Activated T-cell treated with anti-CD3 and anti-CD28 coated beads for 4 hours (primary cell): Measurements from ENCODE around the gene TRIM9.
A peak's percentile ranks its signal among the peaks of the same experiment; 100 is the strongest.

Source experiments
- DNase-seq: peaks from one replicate; pipeline ENCODE4 v3.0.0-alpha.2; 2020

Gene TRIM9

DNA sequence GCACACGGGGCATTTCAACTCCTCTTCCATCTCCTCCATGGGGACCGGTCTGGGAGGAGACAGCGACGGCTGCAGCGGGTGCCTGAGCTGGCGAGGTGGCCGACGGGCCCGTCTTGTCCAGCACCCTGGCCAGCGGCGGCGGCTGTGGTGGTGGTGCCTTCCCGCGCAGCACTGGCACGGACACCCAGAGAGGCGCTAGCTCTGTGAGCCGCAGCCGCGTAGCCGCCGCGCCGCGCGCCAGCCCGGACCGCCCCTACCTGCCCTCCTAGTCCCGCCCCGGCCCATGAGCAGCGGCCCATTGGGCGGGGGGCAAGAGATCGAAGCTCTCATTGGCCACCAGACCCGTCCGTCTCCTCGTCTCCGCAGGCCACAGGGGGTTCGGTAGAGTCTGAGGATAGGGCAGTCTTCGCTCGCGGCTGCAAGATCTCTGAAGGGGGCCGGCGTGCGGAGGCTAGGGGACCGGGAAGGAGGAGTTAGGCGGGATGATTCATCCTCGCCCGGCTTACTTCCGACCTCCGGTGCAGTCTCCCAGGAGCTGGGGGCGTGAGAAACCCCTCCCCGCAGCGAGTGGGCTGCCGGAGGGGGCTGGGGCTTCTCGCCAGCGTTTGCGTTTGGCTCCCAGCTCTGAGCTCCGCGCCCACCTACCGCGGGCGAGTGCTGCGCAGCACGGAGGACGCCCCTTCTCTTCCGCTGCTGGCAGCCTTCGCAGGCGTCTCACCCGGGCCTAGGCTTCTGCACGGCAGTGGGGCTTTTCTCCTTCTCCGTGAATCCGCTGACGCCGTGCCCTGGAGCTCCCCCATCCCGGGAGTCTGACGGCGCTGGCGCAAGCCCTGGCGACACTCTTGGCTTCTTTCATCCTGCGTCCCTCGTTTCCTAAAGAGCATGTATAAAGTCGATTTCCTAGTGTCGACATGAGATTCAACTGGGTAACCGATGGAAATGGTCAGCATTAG, at the start of gene TRIM9:
Gene TRIM9 (minus strand): TSS at position 205 of the 953 bp plus-strand sequence. CDS start 166 bp downstream, at position 39.
- peak; percentile 77 for DNase-seq

DNA sequence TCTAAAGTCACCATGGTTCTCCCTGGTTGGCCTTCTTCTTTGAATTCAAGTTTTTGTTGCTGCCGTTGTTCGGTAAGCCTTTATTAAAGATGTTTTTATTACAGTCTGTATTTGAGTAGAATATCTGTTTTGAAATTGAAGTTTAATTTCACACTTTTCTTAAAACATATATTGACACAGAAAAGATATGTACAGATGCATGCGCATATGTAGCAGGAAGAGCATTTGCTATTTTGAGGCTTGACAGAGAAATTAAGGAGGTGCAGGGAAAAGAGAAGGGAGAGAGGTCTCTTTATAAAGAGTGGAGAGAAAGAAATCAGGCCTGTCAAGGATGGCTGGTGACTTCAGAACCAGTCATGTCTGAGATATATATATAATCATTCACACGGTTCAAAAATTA, 46.0 kb upstream of the TRIM9 start:
- no peak for DNase-seq

DNA sequence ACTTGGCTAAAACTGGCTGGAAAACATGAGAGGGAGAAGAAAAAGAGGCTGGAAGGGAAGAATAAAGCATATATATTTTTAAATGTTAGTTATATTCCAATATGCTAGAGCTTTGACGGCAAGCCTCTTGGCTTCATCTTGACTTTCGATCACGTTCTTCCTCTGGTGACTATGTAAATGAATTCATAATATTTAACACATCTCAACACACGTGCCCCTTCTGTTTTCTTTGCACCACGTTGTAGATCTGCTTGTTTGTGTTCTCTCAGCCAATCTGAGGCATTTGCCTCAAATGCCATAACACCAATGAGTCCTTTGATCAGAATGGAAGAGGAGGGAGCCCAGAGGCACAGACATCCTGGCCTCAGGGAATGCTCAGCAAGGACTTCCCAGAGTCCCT, 45.4 kb upstream of the TRIM9 start:
- DNase-seq: no peak

DNA sequence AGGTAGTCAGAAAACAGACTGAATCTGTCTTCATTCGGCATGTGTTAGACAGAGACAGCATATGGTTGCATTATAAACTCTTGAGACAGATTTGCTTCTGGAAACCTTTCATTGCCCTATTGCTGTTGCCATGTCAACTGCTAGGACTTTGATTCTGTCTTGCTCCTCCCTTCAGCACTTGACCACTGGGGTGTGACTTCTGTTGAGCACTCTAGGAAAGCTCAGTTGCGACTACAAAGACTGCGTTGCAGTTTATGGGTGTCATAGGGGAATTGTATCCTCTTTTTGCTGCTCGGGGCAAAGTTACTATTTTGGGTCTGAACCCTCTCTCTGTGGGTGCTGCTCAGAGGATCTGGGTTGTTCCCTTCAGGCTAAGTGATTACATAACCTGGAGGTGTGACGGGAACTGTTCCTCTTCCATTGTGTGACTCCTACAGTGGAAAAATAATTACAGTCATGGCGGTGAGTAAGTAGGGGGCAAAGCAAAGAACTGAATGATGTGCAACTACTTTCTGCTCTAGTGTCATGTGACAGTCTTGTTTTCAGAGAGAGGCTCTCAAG, 44.3 kb upstream of the TRIM9 start:
- DNase-seq: no peak

DNA sequence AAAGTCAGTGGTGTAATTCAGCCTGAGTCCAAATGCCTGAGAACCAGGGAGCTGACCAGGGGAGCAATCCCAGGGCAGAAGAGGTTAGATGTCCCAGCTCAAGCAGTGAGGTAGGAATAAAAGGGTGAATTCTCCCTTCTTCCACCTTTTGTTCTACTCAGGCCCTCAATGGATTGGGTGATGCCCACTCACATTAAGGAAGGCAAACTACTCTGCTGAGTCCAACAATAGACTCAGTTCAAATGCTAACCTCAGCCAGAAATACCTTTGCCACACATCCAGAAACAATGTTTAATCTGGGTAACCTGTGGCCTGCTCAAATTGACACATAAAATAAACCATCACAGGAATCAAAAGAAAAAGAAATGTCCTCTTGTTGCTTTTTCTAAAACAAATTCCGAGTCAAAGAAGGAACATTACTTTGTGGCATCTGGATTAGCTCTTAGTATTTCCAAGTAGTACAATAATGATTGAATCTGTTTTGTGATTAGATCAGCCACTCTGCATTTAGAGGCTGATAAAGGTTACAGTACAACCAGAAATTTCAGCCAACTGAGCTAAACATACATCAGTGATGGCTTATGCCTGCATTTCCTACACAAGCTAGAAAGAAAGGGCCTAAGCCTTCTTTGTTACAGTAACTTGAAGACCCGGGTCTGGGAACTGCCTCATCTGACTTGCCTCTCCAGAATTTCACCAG, 43.6 kb upstream of the TRIM9 start:
- no peak for DNase-seq

DNA sequence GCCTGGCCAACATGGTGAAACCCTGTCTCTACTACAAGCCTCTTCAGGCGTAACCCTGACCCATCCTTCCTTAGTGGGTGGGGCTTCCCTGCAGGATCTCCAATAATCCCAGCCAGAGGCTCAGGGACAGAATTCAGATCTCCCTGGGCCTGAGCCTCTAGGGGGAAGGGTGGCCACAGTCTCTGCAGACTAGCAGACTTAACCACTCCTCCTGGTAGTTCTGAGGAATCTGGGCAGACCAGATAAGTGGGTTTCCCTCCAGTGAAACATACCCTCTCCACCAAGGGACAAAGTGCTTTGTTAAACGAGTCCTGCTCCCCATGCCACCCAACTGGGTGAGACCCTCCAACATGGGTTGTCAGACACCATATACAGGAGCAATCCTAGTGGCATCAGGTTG, 36.6 kb upstream of the TRIM9 start:
- DNase-seq: no peak

DNA sequence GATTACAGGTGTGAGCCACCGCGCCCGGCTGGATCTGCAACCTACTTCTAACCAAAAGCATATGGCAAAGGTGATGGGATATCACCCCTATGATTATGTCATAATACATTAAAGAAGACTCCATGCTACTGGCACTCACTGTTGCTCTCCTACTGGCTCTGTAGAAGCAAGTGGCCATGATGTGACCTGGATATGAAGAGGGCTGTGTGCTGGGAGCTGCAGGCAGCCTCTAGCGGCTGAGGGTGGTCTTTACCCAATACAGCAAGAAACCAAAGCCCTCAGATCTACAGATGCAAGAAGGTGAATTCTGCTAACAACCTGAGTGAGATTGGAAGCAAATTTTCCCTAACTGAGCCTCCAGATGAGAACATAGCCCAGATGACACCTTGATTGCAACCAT, 34.2 kb upstream of the TRIM9 start:
- DNase-seq: no peak

DNA sequence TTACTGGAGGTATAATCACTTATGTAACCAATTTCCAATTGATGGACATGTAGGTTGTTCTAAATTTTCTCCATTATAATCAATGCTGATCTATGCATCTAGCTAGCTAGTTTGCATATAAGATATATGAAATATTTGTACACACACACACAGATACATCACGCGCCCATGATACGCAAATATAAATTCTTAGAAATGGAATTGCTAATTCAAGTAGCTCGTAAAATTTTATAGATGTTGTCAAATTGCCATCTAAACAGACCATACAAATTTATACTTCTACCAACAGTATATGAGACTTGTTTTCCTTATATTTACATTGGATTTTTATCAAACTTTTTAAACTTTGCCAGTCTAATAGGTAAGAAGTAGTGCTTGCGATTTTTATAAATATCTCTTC, 29.1 kb upstream of the TRIM9 start:
- no peak for DNase-seq

DNA sequence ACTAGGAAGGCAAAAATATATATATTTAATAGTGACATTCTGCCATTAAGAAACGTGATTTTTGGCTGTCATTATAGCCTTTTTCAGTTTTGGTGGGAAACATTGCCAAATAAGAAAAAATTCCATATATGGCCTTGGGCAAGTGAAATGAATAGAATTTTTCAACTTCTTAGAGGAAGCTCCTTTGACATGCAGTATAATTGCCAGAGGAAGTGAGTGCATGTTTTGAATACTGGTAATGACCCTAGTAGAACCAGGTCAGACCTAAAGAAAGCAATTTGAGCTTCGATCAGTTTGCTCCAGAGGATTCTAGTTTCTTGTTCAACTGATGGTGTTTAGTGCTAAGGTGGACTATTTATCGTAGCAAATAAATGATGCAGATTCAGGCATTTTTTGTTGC, 26.2 kb upstream of the TRIM9 start:
- no peak for DNase-seq

DNA sequence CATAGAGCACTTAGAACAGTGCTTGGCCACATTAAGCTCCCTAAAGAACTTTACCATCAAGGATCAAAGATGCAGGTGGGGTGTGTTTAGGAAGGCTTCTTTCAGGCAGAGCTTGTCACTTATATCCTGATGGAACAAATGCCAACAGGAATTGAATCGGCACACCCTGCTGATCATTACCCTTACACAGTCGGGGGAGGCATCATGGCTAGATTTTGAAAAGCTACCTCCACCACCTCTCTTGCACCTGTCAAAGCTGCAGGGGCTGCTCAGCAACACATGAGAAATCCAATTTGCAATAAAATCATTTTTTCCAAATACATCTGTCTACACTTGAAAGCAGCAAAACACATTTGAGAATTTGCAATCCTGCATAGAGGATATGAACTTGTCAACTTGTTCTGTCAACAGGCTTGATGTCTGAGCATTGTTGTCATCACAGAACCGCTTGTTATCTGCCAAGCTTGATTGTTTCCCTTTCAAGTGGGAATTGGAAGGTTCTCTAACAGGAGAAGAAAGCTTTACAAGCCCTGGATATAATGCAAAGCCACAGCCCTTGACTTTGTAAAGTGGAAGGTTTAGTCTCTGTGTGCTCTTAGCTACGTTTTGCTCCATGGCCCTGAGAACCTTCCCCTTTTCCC, 24.6 kb upstream of the TRIM9 start:
- DNase-seq: no peak

DNA sequence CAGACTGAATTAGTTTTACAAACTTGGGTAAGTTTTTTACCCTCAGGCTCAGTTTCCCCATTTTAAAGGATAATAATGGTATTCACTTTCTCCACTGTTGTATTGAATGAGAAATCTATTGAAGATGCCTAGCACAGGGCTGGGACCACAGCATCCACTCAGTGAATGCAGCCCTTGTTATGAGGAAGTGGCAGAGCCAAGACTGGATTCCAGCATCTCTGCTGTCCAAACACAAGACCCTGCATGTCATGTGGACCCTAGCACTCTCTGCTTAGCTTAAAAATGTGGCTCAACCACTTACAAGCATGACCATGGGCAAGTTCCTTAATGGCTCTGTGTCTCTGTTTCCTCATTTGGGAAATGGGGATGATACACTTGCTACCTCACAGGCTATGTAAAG, 24.1 kb upstream of the TRIM9 start:
- no peak for DNase-seq

DNA sequence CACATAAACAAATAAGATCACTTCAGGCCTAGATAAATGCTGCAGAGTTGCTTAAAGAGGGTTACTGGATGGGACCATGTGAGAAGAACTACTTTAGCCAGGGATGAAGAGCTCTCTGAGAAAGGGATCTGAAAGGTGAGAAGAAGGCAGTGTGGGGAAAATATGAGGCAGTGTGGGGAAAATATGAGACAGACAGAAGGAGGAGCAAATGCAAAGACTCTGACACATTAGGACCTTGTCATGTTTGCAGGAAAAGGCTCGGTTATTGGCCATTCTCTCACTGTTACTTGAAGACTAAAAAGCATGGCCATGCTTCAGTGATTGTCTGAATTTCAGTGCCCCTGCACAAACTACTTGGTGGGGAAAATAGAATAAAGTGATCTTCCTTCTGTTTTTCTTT, 22.7 kb upstream of the TRIM9 start:
- DNase-seq: no peak

DNA sequence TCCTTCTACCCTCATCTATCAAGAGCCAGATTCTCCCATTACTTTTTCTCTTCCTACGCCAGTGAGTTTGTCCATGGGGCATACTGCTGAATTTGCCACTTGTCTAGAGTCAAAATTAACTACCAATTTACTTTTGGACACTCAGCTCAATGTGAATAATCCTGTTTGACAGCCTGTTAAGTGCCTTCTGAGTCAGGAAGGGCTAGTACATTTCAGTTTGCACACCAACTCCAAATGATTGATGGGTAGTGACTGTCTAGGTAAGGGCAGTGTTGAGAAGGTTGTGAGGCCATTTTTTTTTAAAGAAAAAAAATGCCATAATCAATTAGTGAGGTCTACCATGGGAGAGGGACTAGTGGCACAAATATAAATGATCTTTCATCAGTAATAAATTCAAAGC, 21.8 kb upstream of the TRIM9 start:
- DNase-seq: no peak

DNA sequence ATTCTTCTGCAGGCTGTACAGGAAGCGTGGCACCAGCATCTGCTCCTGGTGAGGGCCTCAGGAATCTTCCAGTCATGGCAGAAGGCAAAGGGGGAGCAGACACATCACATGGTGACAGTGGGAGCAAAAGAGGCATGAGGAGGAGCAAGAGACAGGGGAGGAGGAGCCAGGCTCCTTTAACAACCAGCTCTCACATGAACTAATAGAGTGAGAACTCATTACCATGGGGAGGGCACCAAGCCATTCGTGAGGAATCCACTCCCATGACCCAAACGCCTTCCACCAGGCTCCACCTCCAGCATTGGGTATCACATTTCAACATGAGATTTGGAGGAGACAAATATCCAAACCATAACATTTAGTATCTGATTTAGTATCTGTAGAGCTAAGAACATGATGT, 14.7 kb upstream of the TRIM9 start:
- no peak for DNase-seq

DNA sequence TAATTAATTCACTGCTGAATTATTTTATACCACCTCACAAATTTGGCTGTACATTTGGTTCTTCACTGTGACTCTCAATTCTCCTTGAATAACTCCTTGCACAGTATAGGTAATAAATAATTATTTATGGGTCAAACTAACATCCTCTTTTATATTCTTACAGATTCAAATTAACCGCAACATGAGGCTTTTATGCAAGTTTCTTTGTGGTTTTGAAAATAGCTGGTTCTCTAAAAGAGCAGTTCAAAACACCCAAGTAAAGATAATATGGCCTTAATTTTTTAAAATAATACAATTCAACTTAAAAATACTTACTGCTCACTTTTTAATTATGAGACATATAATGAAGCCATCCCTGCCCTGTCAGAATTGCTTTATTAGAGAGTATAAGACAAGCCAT, 12.9 kb upstream of the TRIM9 start:
- DNase-seq: no peak

DNA sequence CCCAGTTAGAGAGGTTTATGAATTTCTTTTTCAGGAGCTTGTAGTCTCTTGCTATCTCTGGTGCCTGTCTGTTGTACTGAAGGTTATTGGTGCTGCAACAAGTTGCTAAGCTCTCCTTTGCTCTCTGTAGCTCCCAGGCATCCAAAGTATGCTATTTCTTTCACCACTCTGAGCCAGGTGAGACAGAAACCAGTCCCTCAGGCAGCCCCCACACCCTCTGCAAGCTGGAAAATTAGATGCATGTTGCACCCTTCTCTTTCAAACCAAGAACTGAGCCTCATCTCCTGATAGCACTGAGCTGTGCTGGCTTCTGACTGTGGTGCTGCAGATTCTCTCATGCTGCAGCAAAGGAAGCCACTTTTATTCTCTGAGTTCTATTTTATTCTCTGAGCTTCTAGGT, 9.6 kb upstream of the TRIM9 start:
- DNase-seq: no peak

DNA sequence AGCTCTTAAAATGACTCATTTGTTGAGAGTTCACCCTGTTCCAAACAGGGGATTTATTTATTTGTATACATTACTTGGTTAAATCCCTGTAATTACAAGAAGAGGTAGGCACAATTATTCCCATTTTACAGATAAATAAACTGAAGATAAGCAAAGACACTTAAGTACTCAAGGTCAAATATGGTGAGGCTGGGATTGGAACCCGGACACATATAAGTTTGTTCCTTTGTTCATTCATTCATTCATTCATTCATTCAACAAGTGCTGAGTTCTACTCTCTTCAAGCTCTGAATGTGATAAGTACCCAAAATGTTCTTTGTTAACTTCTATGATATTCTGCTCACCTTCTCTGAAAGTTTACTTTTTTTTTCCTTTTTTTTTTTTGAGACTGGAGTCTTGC, 2.4 kb upstream of the TRIM9 start:
- DNase-seq: no peak

DNA sequence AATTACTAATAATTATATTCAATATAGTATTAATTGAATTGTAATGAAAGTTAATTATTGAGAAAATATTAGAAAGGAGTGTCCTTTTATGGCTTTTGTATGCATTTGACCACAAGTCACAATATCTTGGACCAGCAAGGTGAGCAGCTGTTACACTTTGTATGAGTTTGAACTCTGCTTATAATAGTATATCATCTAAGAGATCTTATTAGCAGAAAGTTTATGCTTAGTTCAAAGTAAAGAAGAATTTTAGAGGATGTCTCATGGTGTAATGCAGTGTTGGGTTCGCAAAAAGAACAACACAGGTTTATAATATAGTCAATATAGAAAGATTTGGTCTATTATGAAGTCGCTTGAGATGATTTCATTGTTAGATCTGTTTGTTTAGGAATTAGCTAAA, 2.0 kb upstream of the TRIM9 start:
- DNase-seq: no peak

DNA sequence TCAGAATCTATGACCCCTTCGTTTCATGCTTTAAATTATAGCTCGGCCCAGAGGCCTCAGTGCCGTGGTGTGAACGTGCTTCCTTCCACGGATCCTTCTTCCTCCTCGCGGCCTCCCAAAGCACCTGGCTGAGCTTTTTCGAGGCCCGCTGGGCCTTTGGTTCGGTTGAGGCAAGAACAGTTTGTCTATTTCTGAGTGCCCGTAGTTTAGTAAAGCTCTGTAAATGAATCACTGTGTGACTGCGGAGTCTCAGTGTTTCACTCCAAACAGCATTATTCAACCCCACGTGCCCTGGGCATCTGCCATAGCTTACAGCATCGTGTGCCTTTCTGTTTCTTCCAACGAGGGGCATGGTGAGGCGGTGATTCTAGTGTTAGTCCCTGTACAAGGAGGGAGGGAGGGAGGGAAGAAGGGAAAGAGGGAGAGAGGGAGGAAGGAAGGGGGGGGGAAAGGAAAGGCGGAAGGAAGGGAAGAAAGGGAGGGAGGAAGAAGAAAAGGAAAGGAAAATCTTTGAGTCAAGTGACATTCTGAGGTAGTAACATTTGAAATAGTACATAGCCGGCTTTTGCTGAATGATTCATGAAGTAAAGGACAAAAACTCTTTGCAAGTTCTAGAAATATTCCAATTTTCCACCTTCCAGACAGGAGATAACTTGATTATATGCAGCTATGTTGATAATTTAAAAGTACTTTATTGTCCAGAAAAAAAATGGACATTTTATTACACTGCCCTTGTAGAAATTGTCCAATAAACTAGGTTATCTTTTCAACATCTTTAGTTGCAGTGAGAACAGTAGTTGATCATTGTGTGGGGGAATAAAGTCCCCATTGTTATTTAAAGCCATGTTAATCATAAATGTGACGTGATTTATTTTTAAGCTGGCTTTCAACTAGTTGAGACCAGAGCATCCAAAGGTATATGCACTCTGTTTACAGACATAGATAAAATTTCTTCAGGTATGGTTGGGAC, 1.2 kb upstream of the TRIM9 start:
- DNase-seq: no peak

DNA sequence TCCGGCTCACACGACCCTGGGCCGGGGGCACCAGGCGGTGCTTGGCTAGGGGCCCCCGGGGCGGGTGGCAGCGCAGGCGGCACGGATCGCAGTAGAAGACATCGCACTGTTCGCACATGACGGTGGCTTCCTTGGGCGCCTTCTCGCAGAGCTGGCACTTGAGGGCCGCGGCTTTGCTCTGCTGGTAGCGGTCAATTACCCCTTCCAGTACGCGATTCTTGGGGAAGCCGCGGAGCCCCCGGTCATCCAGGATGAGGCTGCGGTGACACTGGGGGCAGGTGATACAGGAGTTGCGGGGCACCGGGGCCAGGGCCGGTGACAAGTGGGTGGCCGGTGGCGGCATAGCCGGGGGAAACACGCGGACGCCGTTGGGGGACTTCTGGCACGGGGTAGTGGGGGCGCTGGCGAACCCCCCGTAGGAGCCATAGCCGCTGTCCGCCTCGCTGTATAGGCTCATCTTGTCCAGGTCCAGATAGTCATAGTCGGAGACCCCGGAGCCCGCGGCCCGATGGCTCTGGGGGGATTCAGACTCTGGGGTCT, 553 bp downstream of the TRIM9 start:
- peak; percentile 6 for DNase-seq

DNA sequence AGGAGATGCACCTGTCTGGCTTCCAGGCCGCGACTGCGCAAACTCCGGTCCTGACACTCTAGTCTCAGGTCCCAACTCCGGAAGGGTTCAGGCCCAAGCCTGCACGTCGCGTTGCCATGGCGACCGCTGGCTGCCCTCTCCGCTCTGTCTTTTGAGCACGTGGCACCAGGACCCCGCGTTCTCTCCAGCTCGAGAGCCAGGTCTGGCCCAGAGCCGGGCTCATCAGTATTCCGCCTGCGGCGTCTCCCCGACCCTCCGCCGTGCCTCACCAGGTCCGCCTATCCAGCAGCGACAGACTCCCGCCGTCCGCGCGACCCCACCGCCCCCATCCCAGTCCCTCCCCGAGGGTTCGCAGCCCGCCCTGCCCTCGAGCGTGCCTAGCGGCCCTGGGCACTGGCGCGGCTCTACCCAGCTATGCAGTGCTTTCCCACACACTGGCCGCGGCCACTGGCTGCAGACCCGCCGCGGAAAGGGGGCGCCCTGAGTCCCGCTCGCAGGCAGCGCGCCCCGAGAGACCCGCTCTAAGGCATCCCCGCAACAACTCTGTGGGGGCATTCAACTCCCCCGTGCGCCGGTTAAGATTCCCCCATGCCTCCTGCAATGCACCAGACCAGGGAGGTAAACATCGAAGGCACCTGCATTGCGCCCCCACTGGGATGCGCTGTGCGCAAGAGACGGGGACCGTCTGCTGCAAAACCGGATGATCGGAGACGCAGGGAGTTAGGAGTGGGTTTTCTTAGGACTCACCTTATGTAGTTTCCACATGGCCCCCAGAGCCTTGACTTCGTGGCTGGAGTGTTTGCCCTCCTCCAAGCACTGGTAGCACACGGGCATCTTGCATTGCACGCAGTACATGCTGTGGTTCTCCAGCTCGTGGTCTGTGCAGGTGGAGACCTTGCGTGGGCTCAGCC, 1.3 kb downstream of the TRIM9 start:
- DNase-seq: peak; percentile 23
